ENCODE results near the gene LRP1B. TPM values are rescaled to one million over a fixed set of nuclear protein-coding genes. Genes with fewer than 3 reads are reported as not detected.

The LRP1B gene
- total RNA-seq, 6 experiments from 2014 or later, result 0.06 to 1.7 (median 0.15) TPM; not detected in 1

DNA sequence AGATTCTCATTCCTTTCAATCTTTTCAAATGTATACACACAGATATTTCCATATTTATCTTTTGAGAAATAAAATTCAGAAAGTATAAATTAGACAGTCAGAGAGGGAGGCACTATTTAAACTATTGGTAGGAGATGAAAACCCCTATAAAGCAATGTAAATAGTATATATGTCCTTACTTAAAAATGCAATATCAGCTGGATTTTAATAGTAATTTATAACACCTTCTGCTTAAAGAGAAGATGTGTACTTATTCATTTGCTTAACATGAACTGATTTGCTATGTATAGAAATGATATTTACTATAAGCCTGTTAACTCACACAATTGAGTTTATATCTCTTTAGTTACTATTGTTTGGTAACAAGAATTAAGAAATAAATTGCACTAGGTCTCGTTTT, 163.3 kb downstream of the LRP1B start:
- 22% methylated on average over 1 of the region's 1 CpG for WGBS (ENCODE audit: insufficient coverage, low coverage, low lambda C conversion rate, missing lambda C conversion rate)
- no peak for DNase-seq
- Histone ChIP-seq H3K4me3 (no peak overlapping the region), H3K9me3 (no peaks in the 10 kb centered on the region), H3K4me1 (no peaks in the 10 kb centered on the region), H3K27me3 (no peaks in the 10 kb centered on the region), H3K27ac (no peak overlapping the region), H3K36me3 (no peaks in the 10 kb centered on the region)
- intact Hi-C loops (cut with DNase I), result no loop called here
- TF ChIP-seq, protein P1, sequence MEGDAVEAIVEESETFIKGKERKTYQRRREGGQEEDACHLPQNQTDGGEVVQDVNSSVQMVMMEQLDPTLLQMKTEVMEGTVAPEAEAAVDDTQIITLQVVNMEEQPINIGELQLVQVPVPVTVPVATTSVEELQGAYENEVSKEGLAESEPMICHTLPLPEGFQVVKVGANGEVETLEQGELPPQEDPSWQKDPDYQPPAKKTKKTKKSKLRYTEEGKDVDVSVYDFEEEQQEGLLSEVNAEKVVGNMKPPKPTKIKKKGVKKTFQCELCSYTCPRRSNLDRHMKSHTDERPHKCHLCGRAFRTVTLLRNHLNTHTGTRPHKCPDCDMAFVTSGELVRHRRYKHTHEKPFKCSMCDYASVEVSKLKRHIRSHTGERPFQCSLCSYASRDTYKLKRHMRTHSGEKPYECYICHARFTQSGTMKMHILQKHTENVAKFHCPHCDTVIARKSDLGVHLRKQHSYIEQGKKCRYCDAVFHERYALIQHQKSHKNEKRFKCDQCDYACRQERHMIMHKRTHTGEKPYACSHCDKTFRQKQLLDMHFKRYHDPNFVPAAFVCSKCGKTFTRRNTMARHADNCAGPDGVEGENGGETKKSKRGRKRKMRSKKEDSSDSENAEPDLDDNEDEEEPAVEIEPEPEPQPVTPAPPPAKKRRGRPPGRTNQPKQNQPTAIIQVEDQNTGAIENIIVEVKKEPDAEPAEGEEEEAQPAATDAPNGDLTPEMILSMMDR (IDR thresholded peaks at IDR 0.05), result no peak
- no peak for TF ChIP-seq POLR2A (IDR thresholded peaks at IDR 0.05)
- no peak for ATAC-seq

DNA sequence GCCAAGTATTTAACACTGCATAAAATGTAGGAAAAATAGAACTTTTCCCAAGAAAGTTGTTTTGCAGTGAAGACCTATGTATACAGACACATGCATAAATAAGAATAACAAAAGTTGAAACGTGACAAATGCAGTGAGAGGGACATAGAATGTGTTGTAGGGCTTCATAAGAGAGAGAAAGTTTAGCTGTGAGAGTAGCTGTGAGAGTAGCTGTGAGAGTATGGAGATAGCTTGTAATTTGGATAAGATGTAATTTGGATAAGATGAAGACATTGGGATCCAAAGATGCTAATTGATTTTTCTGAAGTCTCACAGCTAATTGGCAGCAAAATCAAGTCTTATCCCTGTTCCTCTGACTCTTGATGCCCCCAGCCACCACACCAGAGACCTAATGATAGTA, 170.9 kb downstream of the LRP1B start:
- TF ChIP-seq, protein P1 (IDR thresholded peaks at IDR 0.05), result no peak
- H3K27me3 ChIP-seq, result no peaks in the 10 kb centered on the region
- H3K36me3 ChIP-seq, result no peaks in the 10 kb centered on the region
- no peak overlapping the region for H3K27ac ChIP-seq
- DNase-seq (no peak), ATAC-seq (no peak)
- H3K9me3 ChIP-seq, result no peaks in the 10 kb centered on the region
- no peaks in the 10 kb centered on the region for H3K4me1 ChIP-seq
- WGBS (ENCODE audit: insufficient coverage, low coverage, low lambda C conversion rate, missing lambda C conversion rate), result 17% methylated on average over 1 of the region's 1 CpG
- H3K4me3 ChIP-seq, result no peak overlapping the region
- intact Hi-C loops (cut with DNase I), result no loop called here

DNA sequence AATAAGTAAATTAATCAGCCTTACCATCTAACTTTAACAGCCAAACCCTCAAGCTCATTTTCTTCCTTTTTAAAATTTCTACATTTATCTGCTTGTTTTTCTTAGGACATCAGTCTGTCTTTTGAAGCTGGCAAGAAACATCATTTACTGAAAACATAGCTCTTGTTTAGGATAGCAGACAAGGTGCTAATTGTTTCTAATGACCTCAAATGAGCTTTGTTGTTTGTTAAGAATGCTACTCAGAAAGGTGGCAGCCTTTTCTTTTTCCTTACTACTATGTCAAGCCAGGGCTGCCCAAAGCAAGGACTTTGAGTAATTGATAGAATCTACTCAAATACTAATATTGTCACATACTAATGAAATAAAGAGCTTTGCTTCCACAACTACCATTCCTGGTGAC, 171.8 kb downstream of the LRP1B start:
- Histone ChIP-seq H3K4me1 (no peaks in the 10 kb centered on the region), H3K27me3 (no peaks in the 10 kb centered on the region), H3K4me3 (no peak overlapping the region), H3K9me3 (no peaks in the 10 kb centered on the region), H3K36me3 (no peaks in the 10 kb centered on the region), H3K27ac (no peak overlapping the region)
- TF ChIP-seq POLR2A (IDR thresholded peaks at IDR 0.05), result no peak
- DNase-seq (no peak), ATAC-seq (no peak)
- intact Hi-C loops (cut with DNase I), result no loop called here

DNA sequence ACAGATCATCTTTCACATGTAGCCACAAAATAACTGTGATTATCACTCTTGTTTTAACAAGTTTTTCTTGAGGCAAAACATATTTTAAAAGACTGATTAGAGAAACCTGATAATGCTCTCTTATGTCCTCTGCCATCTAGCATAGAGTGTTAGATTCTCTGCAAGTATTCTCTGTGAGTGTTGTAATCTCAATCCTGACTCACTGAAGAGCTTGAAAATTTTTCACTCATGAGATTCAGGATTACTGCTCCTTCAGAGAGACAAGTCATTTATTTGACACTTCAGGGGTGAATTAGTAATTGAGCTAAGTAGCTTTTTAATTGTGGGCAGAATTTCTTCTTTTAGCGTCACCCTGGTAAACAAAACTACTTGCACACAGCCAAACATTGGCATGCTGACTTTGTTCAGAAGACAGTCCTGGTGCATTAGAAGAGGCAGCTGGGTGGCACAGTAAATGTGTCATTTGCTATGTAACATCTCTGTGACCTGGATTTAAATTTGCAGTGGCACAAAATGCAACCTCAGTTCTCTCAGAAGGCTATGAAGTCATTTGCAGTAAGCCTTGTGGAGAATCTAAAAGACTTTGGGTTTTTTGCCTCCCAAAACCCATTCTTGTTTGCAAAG, 172.9 kb downstream of the LRP1B start:
- no peak overlapping the region for H3K27ac ChIP-seq
- no peaks in the 10 kb centered on the region for H3K36me3 ChIP-seq
- TF ChIP-seq POLR2A (IDR thresholded peaks at IDR 0.05), result no peak
- TF ChIP-seq, protein P1 (IDR thresholded peaks at IDR 0.05), result no peak
- ATAC-seq (no peak), DNase-seq (no peak)
- no peaks in the 10 kb centered on the region for H3K27me3 ChIP-seq
- WGBS (ENCODE audit: insufficient coverage, low coverage, low lambda C conversion rate, missing lambda C conversion rate), result 42% methylated on average over 1 of the region's 1 CpG
- H3K4me3 ChIP-seq, result no peak overlapping the region
- no peaks in the 10 kb centered on the region for H3K9me3 ChIP-seq
- intact Hi-C loops (cut with DNase I), result no loop called here
- H3K4me1 ChIP-seq, result no peaks in the 10 kb centered on the region

DNA sequence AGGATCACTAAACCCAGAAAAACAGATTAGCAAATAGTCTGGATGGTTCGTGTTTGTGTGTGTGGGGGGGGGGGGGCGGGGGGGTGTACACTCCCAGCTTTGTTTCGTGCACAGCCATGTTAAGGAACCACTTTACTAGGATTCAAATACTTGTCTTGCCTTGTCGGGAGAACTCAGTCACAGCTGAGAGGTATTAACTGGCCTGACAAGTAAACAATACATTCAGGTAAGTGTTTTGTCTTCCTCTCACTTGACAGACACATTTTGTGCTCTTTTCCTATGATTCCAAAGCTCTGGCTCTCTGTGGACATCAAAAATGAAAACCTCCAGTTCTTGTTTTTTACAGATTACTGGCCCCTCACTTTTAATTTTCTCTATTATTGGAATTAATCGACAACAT, 173.5 kb downstream of the LRP1B start:
- no peak for DNase-seq
- no peaks in the 10 kb centered on the region for H3K4me1 ChIP-seq
- ATAC-seq, result no peak
- H3K27me3 ChIP-seq, result no peaks in the 10 kb centered on the region
- H3K36me3 ChIP-seq, result no peaks in the 10 kb centered on the region
- 38% methylated on average over 3 of the region's 5 CpGs for WGBS (ENCODE audit: insufficient coverage, low coverage, low lambda C conversion rate, missing lambda C conversion rate)
- TF ChIP-seq, protein P1 (IDR thresholded peaks at IDR 0.05), result no peak
- no peak for TF ChIP-seq POLR2A (IDR thresholded peaks at IDR 0.05)
- no peak overlapping the region for H3K4me3 ChIP-seq
- intact Hi-C loops (cut with DNase I), result no loop called here
- H3K27ac ChIP-seq, result no peak overlapping the region
- no peaks in the 10 kb centered on the region for H3K9me3 ChIP-seq

Measured in right lobe of liver (tissue), 6 donors.